NCI-H345 treated with DMSO at 0.1 percent for 48 hours (cell line): ENCODE measurements around the gene DEDD.

Experiments used
- DNase-seq: peaks from one replicate; lab custom pipeline; 2025; ENCODE audit not compliant: unreplicated experiment; lab: John Stamatoyannopoulos, UW

DEDD gene

GRCh38 chr1:161132410-161133219, at the start of gene DEDD:
TSS of gene DEDD (minus strand) at chr1:161132667. CDS start at chr1:161124462, 8,205 bp downstream.
- DNase-seq, result peak; percentile 93

GRCh38 chr1:161182214-161182613, 49.7 kb upstream of the DEDD start:
- no peak for DNase-seq

GRCh38 chr1:161180639-161181038, 48.2 kb upstream of the DEDD start:
- no peak for DNase-seq

- DNase-seq, result no peak
Observed at GRCh38 chr1:161179698-161180097, 47.2 kb upstream of the DEDD start.

- DNase-seq, result no peak
Observed at GRCh38 chr1:161177936-161178244, 45.4 kb upstream of the DEDD start.

GRCh38 chr1:161177112-161177935, 44.9 kb upstream of the DEDD start, which contains the start of gene B4GALT3:
TSS of gene B4GALT3 (minus strand) at chr1:161177507. CDS start at chr1:161176060, 1,447 bp downstream.
- peak; percentile 76 for DNase-seq

- DNase-seq, result no peak
Observed at GRCh38 chr1:161176468-161177111, 44.1 kb upstream of the DEDD start.

GRCh38 chr1:161175771-161176453, 43.4 kb upstream of the DEDD start:
- no peak for DNase-seq

- no peak for DNase-seq
Observed at GRCh38 chr1:161174911-161175310, 42.4 kb upstream of the DEDD start.

- no peak for DNase-seq
Observed at GRCh38 chr1:161173711-161174110, 41.2 kb upstream of the DEDD start.

- no peak for DNase-seq
Observed at GRCh38 chr1:161172776-161173376, 40.4 kb upstream of the DEDD start.

- no peak for DNase-seq
Observed at GRCh38 chr1:161172349-161172748, 39.9 kb upstream of the DEDD start.

GRCh38 chr1:161171696-161172095, 39.2 kb upstream of the DEDD start:
- no peak for DNase-seq

GRCh38 chr1:161171191-161171590, 38.7 kb upstream of the DEDD start:
- no peak for DNase-seq

- DNase-seq, result no peak
Observed at GRCh38 chr1:161168906-161169305, 36.4 kb upstream of the DEDD start.

- DNase-seq, result peak; percentile 6
Observed at GRCh38 chr1:161166669-161167548, 34.4 kb upstream of the DEDD start.

GRCh38 chr1:161165742-161166668, 33.5 kb upstream of the DEDD start, which contains the start of gene PPOX:
TSS of gene PPOX (plus strand) at chr1:161166426. CDS start at chr1:161166848, 422 bp downstream.
- DNase-seq, result peak; percentile 95

GRCh38 chr1:161164901-161165610, 32.6 kb upstream of the DEDD start:
- DNase-seq, result no peak
